Regular cardiac myocyte (primary cell): ENCODE results near the gene HPN. TPM values are rescaled to one million over a fixed set of nuclear protein-coding genes. Genes with fewer than 3 reads are reported as not detected.

Source experiments
- total RNA-seq: library from RNA; depleted of rRNA; stranded (reverse); fragments of >200 nt; gene quantifications from 2 replicates; pipeline ENCODE4 v1.2.3, GENCODE V29; 2014

HPN gene
- under 0.01 TPM in 1 of 2 replicates, not detected in the other for total RNA-seq

GRCh38 chr19:35041548-35042055 is at the start of gene HPN:
Gene HPN, plus strand, starts transcription at chr19:35041721. Its CDS starts 786 bp downstream, at chr19:35042507.

GRCh38 chr19:34999498-35000337 is 41.8 kb upstream of the HPN start, which contains the start of gene GRAMD1A:
Gene GRAMD1A, plus strand, starts transcription at chr19:35000323. Its CDS starts 156 bp downstream, at chr19:35000479.

GRCh38 chr19:35030257-35031071 is 11.1 kb upstream of the HPN start, which contains the start of gene SCN1B:
Gene SCN1B, plus strand, starts transcription at chr19:35030470. Its CDS starts 351 bp downstream, at chr19:35030821.

GRCh38 chr19:35115177-35115951 is 73.8 kb downstream of the HPN start, which contains the start of gene FXYD3:
Gene FXYD3, plus strand, starts transcription at chr19:35115823. Its CDS starts 3,554 bp downstream, at chr19:35119377.

Other genes starting within 250 kb of the HPN start
- 2.7 and 3.1 TPM in 2 replicates for gene ZNF30, start 114.8 kb upstream of the HPN start, total RNA-seq
- gene ZNF792, start 77.5 kb upstream of the HPN start, total RNA-seq, result 4.8 and 5.6 TPM in 2 replicates
- 14.2 and 23.1 TPM in 2 replicates for gene GRAMD1A, start 41.4 kb upstream of the HPN start, total RNA-seq
- 1.3 and 2.3 TPM in 2 replicates for gene SCN1B, start 11.3 kb upstream of the HPN start, total RNA-seq
- gene FXYD3, start 74.1 kb downstream of the HPN start, total RNA-seq, result 0.38 TPM in 1 of 2 replicates, not detected in the other
- gene LGI4, start 93.3 kb downstream of the HPN start, total RNA-seq, result under 0.01 and 3.7 TPM in 2 replicates
- 0.58 and 1.4 TPM in 2 replicates for gene FXYD1, start 97.1 kb downstream of the HPN start, total RNA-seq
- not detected in 2 replicates for gene FXYD7, start 101.5 kb downstream of the HPN start, total RNA-seq
- 11.8 and 16.3 TPM in 2 replicates for gene FXYD5, start 113.0 kb downstream of the HPN start, total RNA-seq
- not detected in 2 replicates for gene FAM187B, start 187.0 kb downstream of the HPN start, total RNA-seq
- gene LSR, start 207.3 kb downstream of the HPN start, total RNA-seq, result 0.28 and 1.7 TPM in 2 replicates
- 33.5 and 49.1 TPM in 2 replicates for gene USF2, start 227.2 kb downstream of the HPN start, total RNA-seq
- gene HAMP, start 240.8 kb downstream of the HPN start, total RNA-seq, result 0.19 TPM in 1 of 2 replicates, not detected in the other